HG02840 (cell line): ENCODE measurements around the gene TGM2.
"Not testable (repeated sequence)": the region's sequence is repeated elsewhere in the genome, so short reads cannot be mapped to it uniquely, and the experiment has no call there.

Source experiments
- ATAC-seq: cut with Tn5 transposase; IDR thresholded peaks from one replicate; pipeline ENCODE4 v1.9.1; 2021; ENCODE audit warnings: mild to moderate bottlenecking, moderate library complexity, moderate number of reproducible peaks; ENCODE audit not compliant: unreplicated experiment, low FRiP score

The TGM2 gene

GRCh38 chr20:38120625-38120988 lies 44.5 kb downstream of the TGM2 start:
- no peak for ATAC-seq

- ATAC-seq, result no peak
Observed at GRCh38 chr20:38119446-38119845, 45.6 kb downstream of the TGM2 start.

GRCh38 chr20:38117635-38118034 lies 47.4 kb downstream of the TGM2 start:
- no peak for ATAC-seq

- no peak for ATAC-seq
Observed at GRCh38 chr20:38117205-38117604, 47.9 kb downstream of the TGM2 start.

DNA sequence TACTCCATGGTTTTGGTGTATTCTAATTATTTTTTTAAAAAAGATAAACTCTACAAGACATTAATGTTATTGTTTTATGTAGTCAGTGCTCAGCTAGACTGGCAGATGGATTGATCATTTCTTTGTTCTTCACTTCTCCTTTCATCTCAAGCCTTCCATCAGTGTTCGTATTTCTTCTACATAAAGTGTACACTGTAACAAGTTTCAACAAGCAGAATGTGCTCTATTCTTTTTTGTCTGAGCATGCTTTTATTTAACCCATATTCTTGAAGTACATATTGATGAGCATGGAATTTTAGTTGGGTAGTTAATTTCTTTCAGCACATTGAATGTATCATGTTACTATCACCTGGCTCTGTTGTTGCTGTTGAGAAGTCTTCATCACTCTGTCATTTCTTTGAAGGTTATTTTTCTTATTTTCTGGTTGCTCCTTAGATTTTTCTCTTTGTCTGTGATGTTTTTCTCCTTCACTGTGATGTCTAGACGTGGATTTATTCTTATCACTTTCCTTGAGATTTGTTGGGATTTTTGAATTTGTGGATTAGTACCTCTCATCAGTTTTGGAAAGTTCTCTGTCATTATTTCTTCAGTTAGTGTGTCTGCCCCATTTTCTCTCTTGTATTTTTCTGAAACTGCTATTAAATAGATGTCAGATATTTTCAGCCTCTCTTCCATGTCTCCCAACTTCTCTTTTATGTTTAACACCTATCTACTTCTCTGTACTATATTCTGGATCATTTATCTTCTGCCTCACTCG lies 48.5 kb downstream of the TGM2 start:
- ATAC-seq, result no peak

GRCh38 chr20:38115896-38116295 lies 49.2 kb downstream of the TGM2 start:
- ATAC-seq, result no peak

DNA sequence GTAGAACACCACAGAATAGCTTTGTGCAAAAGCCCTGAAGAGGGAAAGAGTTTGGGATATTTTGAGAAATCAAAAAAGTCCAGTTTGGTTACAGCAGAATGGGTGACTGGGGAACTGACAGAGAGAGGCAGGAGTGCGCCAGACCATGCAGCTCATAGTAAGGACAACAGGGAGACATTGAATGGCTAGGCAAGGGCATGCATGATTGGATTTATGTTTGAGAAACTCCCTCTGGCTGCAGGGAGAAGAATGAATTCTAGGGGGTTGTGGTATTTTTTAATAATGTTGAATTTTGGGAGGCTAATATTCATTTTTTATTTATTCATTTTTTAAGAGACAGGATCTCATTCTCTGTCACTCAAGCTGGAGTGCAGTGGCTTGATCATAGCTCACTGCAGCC lies 49.9 kb downstream of the TGM2 start:
- ATAC-seq, result no peak

- no peak for ATAC-seq
Observed at GRCh38 chr20:38114353-38114791, 50.7 kb downstream of the TGM2 start.

- ATAC-seq, result no peak
Observed at GRCh38 chr20:38113401-38114325, 51.4 kb downstream of the TGM2 start.

DNA sequence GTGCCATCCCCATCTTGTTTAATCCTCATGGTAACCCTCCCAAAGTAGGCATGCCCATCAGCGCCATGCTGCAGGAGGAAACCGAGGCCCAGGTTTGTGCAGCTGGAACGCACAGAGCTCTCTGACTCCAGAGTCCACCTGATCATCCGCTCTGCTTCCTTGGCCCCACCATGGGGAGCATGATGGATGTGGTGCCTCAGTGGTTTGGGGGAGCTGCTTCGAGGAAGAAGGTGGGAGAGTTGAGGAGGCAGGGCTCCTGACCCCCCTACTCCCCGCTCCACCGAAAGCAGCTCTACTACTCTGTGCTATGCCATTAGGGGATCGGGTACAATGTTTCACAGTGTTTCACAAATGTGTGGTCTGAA lies 52.2 kb downstream of the TGM2 start:
- ATAC-seq, result no peak

GRCh38 chr20:38112261-38112929 lies 52.7 kb downstream of the TGM2 start:
- no peak for ATAC-seq

DNA sequence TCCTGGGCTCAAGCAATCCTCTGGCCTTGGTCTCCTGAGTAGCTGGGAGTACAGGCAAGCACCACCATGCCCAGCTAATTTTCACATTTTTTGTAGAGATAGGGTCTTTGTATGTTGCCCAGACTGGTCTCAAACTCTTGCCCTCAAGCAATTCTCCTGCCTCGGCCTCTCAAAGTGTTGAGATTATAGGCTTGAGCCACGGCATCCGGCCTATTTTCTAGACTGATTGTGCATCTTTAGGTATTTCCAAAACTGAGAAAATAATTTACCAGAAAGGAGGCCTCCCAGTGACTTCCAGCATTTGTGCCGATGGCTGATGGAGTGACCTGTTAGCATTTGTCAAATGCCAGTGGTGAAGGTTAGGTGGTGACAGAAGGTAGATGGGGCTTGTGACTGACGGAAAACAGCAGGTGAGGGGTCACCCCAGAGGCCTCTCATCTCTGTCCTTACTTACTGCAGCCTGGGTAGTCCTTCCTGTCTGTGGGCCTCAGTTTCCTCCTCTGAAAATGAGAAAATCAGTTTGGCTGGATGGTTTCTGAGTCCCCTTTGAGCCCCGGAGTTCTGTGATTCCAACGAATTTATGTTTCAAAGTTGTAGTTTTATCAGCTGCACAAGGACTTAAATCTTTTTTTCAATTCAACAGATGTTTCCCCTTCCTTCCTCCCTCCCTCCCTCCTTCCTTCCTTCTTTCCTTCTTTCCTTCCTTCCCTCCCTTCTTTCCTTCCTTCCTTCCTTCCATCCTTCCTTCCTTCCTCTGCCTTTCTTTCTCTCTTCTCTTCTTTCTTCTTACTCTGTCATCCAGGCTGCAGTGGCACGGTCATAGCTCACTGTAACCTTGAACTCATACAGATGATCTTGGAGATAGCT lies 53.5 kb downstream of the TGM2 start:
- no peak for ATAC-seq

DNA sequence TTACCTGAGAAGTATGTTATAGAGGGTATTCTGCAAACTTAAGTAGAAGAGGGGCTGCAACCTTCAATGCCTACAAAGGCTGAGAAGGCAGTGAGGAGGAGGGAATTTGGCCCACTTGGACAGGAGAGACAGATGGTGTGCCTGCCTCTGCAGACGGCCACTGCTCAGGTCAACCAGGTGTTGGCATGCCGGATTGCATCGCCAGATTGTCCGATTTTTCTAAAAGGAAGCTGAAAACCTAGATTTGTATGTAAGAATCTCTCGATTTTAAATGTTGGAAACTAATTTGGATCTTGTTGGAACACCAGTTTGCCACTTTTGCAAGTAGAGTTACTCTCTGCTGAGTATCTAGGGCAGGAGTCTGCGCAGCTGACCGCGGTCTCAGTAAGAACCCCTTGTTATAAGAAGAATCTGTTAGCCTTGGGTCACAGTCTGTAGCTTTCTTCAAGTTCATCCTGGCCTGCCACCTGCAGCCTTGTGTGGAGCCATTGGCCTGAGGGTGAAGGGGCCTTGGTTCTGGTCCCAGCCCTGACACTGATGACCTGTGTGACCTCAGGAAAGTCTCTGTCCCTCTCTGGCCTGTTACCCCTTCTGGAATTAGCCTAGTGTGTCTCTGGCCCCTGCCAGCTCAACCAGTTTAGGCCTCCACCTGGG lies 54.4 kb downstream of the TGM2 start:
- no peak for ATAC-seq

DNA sequence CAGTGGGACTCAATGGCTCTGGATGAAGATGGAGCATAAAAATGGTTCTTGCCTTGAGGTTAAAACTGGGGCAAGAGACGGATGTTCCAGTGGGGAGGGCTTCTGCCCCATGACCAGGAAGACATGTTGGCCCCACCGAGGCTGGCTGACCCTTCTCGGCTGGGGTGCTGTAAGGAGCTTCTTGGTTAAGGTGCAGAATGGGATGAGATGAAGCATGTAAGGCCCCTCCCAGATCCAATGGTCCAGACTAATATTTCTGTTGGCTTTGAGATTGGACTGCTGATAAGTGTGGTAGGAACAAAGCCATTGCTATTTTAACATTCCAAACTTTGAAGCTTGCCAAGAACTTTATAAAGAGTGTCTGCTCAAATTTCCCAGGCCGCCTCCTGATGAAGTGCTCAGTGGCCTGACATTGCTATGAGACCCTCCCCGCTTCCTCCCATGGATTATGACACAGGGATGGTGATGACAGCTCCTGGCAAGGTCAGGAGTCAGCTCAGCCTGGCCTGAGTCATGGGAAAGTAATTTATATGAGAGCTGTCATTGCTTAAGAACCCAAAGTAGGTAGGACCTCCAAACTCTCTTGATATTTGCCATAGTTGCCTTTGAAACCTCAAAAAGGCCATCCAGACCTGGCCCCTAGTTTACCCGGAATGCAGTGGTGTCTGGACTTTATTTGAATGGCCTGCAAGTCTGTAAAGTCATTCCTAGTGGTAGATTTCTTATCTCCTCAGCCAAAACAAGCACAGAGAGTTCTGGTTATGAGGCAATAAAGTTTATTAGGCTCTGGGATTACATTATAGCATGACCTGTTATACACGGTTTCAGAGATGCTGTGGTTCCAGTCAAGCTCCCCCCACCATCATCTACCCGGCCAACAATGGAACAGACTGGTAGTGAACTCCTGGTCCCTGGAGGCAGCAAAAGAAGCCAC lies 55.2 kb downstream of the TGM2 start:
- ATAC-seq, result no peak

- ATAC-seq, result no peak
Observed at GRCh38 chr20:38108986-38109541, 56.0 kb downstream of the TGM2 start.

GRCh38 chr20:38108438-38108985 lies 56.6 kb downstream of the TGM2 start:
- ATAC-seq, result no peak

GRCh38 chr20:38107916-38108315 lies 57.2 kb downstream of the TGM2 start:
- ATAC-seq, result not testable (repeated sequence)

DNA sequence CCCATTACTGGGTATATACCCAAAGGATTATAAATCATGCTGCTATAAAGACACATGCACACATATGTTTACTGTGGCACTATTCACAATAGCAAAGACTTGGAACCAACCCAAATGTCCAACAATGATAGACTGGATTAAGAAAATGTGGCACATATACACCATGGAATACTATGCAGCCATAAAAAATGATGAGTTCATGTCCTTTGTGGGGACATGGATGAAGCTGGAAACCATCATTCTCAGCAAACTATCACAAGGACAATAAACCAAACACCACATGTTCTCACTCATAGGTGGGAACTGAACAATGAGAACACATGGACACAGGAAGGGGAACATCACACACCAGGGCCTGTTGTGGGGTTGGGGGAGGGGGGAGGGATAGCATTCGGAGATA lies 57.7 kb downstream of the TGM2 start:
- not testable (repeated sequence) for ATAC-seq
